ENCODE results near the gene LRRTM4. TPM values are rescaled to one million over a fixed set of nuclear protein-coding genes. Genes with fewer than 3 reads are reported as not detected.

The LRRTM4 gene
- total RNA-seq, 8 experiments from 2014 or later = 0.15 to 36.9 (median 15.8) TPM

DNA sequence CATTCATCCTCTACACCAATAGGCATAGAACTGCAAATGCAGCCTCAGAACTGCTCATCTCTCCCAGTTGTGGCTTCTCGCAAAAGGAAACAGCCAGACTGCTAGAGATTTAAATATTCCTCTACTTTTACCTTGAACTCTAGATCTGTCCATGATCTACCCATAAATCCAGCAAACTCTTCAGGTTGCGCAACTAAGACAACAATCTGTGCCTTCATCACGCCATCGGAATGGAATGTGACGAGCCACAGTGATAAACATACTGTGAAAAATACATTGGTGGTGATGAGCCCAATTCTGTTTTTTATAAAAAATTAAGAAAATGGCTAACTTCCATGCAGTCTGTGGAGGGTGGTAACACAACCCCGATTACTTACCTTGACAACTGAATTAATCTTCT is 626.7 kb downstream of the LRRTM4 start:
- 10 to 100% (median 85%) methylated on average over 2 to 6 of the region's 6 CpGs for WGBS, 10 experiments
- Histone ChIP-seq H3K27ac (no peak overlapping the region), H3K4me3 (no peak overlapping the region), H3K4me1 (replicated peaks in 1 of 2) (no peaks in the 10 kb centered on the region)
- ATAC-seq (replicated peaks in 6 of 8) = no peak
- in situ Hi-C loops (cut with MboI; ENCODE audit: low pct_unique_long_range_greater_than_20kb in 2 of 9, low sequenced_read_pairs in 9 of 9, unreplicated experiment in 9 of 9) = no loop called here

DNA sequence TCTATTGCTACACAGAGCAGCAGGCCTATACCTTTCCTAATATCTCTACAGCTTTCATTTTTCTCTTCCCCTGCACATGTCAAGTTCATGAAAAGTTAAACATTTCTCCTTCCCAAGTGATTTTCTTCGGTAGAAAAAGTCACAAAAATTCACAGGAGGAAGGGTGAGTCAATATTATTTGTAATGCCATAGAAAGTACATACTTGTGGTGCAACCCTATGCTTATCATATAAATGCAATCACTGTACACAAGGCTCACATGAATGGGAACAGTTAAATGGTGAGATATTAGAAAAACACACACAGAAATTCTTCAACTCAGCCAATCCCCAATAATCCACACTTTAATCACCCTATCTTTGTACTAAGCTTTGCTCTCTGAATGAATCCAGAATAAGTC is 651.6 kb downstream of the LRRTM4 start:
- no peak overlapping the region for H3K27ac ChIP-seq
- H3K4me1 ChIP-seq (replicated peaks in 1 of 2) = peaks cover 4 to 22% of the 10 kb centered on the region in 2 donors
- 0 to 100% (median 56%) methylated on average over 1 of the region's 1 CpG; no CpG with 5 or more reads in 1 of the 10 experiments for WGBS, 10 experiments
- H3K4me3 ChIP-seq = no peak overlapping the region
- in situ Hi-C loops (cut with MboI; ENCODE audit: low pct_unique_long_range_greater_than_20kb in 2 of 9, low sequenced_read_pairs in 9 of 9, unreplicated experiment in 9 of 9) = no loop called here
- no peak for ATAC-seq (replicated peaks in 6 of 8)

DNA sequence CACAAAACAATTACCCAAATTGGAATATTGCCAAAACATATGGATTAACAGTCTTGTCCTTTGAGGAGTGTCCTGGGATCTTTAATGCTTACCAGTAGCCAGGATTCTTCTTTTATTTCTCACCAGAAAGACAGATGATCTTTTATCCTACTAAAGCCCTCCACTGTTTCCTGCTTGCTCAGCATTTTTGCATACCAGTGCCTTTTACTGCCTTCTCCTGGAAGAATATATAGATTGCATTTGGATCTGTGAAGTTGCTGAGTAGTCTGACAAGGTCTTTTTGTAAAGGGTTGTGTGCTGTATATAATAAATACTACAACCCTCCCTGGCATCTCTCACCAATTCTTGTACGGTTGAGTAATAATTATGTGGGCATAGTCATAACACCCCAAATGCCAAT is 652.2 kb downstream of the LRRTM4 start:
- Histone ChIP-seq H3K27ac (no peak overlapping the region), H3K4me3 (no peak overlapping the region), H3K4me1 (replicated peaks in 1 of 2) (peaks cover 4 to 22% of the 10 kb centered on the region in 2 donors)
- in situ Hi-C loops (cut with MboI; ENCODE audit: low pct_unique_long_range_greater_than_20kb in 2 of 9, low sequenced_read_pairs in 9 of 9, unreplicated experiment in 9 of 9) = no loop called here
- 0 to 100% (median 67%) methylated on average over 1 of the region's 1 CpG; no CpG with 5 or more reads in 2 of the 10 experiments for WGBS, 10 experiments
- peak in 1 of 8 experiments; percentile 36 for ATAC-seq (replicated peaks in 6 of 8)

DNA sequence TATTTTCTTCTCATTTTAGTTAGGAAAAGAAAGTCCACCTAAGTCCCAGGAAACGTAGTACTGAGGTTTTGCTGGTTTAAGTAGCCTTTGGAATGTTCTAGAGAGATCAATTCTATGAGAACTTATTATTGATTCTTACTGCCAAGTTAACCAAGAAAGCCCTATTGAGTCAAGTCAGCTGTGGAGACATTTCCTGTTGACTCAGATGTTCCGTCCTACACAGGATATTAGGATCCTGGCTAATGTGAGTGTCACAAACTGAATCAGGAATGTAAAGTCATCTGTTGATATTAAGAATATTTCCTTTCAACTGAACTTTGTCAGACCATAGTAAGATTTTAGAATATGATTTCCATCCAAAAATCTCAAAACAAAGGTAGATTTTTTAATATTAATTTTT is 654.3 kb downstream of the LRRTM4 start:
- in situ Hi-C loops (cut with MboI; ENCODE audit: low pct_unique_long_range_greater_than_20kb in 2 of 9, low sequenced_read_pairs in 9 of 9, unreplicated experiment in 9 of 9) = no loop called here
- 0 to 90% (median 56%) methylated on average over 1 to 2 of the region's 2 CpGs for WGBS, 10 experiments
- ATAC-seq (replicated peaks in 6 of 8) = no peak
- Histone ChIP-seq H3K27ac (no peak overlapping the region), H3K4me1 (replicated peaks in 1 of 2) (peaks cover 4 to 22% of the 10 kb centered on the region in 2 donors), H3K4me3 (no peak overlapping the region)

DNA sequence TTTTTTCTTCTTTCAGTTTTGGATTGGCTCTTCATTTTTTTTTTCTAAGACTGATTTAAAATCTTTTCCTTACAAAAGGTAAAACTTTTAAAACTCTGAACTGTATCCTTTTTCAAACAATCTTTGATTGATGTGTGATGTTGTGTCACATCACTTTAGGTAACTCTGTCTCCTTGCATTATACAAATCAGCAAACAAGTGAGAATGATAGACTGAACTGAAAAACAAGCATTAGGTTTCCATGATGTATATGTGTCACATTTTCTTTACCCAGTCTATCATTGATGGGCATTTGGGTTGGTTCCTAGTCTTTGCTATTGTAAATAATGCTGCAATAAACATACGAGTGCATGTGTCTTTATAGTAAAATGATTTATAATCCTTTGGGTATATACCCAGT is 655.7 kb downstream of the LRRTM4 start:
- H3K4me3 ChIP-seq = no peak overlapping the region
- 0 to 50% (median 14%) methylated on average over 1 of the region's 1 CpG; no CpG with 5 or more reads in 3 of the 10 experiments for WGBS, 10 experiments
- peak in 1 of 8 experiments; percentile 46 for ATAC-seq (replicated peaks in 6 of 8)
- in situ Hi-C loops (cut with MboI; ENCODE audit: low pct_unique_long_range_greater_than_20kb in 2 of 9, low sequenced_read_pairs in 9 of 9, unreplicated experiment in 9 of 9) = no loop called here
- peaks cover 4 to 22% of the 10 kb centered on the region in 2 donors for H3K4me1 ChIP-seq (replicated peaks in 1 of 2)
- no peak overlapping the region for H3K27ac ChIP-seq

DNA sequence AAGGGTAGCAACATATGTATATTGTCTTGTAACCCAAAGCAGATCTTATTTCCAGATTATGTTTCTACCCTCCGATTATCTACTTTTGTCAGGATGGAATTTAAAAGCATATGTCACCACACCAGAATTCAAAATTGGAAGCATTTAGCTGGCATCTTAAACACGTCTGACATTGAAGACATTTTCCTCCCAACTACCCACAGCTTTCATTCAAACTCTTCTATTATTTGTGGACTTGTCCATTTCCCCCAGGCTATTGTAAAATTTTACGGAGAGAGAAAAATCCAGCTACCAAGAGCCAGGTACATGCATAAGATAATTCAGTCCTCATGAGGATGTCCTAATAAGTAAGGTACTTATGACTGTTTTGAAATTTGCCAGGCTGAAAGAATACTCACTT is 659.3 kb downstream of the LRRTM4 start:
- H3K27ac ChIP-seq = no peak overlapping the region
- WGBS, 10 experiments = 0 to 100% (median 76%) methylated on average over 1 to 3 of the region's 3 CpGs; no CpG with 5 or more reads in 1 of the 10 experiments
- ATAC-seq (replicated peaks in 6 of 8) = no peak
- H3K4me3 ChIP-seq = no peak overlapping the region
- in situ Hi-C loops (cut with MboI; ENCODE audit: low pct_unique_long_range_greater_than_20kb in 2 of 9, low sequenced_read_pairs in 9 of 9, unreplicated experiment in 9 of 9) = no loop called here
- H3K4me1 ChIP-seq (replicated peaks in 1 of 2) = peaks cover 4 to 16% of the 10 kb centered on the region in 2 donors

DNA sequence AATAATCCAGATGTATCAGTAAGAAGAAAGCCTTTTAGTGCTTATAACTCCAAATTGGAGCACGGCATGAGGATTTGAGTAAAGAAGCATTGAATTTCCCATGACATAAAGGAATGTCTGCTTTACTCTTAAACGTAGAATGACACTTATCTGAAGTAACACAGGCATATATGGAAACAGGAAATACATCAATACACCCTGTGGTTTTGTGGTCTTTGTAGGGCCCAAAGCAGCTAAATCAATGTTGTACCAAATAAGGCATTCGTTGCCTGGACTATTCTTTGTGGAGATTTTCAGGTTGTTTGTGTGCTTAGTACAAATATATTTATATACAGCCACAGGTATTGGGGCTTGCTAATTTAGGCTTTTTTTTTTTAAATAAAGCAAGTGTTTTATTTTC is 660.5 kb downstream of the LRRTM4 start:
- Histone ChIP-seq H3K4me3 (no peak overlapping the region), H3K4me1 (replicated peaks in 1 of 2) (peaks cover 2 to 12% of the 10 kb centered on the region in 2 donors), H3K27ac (no peak overlapping the region)
- ATAC-seq (replicated peaks in 6 of 8) = no peak
- in situ Hi-C loops (cut with MboI; ENCODE audit: low pct_unique_long_range_greater_than_20kb in 2 of 9, low sequenced_read_pairs in 9 of 9, unreplicated experiment in 9 of 9) = no loop called here
- WGBS, 10 experiments = 0 to 100% (median 66%) methylated on average over 1 to 3 of the region's 3 CpGs

DNA sequence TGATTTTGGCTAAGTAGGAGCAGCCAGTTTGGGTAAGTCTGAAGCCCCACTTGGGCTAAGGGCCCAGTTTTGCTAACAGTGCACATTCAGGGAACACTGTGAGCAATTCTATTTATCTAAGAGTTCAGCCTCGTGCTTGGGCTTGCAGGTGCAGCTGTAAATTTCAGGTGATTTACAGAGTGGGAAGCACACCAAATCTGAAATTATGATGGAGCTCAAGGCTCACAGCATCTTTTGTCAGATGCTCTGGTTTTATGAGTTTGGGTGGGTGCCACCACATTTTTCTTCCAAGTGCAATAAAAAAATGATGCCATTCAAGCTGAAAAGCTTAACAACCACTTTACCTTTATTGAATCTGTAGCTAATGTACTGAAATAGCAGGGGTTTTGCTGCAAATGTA is 671.2 kb downstream of the LRRTM4 start:
- in situ Hi-C loops (cut with MboI; ENCODE audit: low pct_unique_long_range_greater_than_20kb in 2 of 9, low sequenced_read_pairs in 9 of 9, unreplicated experiment in 9 of 9) = no loop called here
- no peak overlapping the region for H3K27ac ChIP-seq
- no peak overlapping the region for H3K4me3 ChIP-seq
- no peaks in the 10 kb centered on the region for H3K4me1 ChIP-seq (replicated peaks in 1 of 2)
- 0 to 86% (median 68%) methylated on average over 1 of the region's 1 CpG; no CpG with 5 or more reads in 4 of the 10 experiments for WGBS, 10 experiments
- no peak for ATAC-seq (replicated peaks in 6 of 8)

DNA sequence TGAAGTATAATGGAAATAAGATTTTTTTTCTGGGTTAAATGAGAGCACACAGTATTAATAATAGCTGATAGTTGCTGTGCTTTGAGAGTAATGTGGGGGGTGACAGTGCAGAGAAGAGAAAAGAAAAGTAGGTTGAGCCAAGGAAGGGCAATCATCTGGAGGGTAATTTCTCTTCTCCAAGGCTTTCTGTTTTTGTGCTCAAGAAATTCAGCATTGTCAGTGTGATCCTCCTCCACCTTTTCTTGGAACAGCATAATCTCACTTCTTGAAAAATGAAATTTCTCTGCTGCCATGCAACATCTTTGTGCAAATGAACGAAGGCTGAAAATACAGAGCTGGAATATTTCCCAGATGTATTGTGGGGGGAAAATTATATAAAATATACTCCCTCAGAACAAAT is 673.1 kb downstream of the LRRTM4 start:
- no peak overlapping the region for H3K27ac ChIP-seq
- H3K4me3 ChIP-seq = no peak overlapping the region
- in situ Hi-C loops (cut with MboI; ENCODE audit: low pct_unique_long_range_greater_than_20kb in 2 of 9, low sequenced_read_pairs in 9 of 9, unreplicated experiment in 9 of 9) = no loop called here
- ATAC-seq (replicated peaks in 6 of 8) = no peak
- H3K4me1 ChIP-seq (replicated peaks in 1 of 2) = no peaks in the 10 kb centered on the region
- WGBS, 10 experiments = 0 to 100% (median 80%) methylated on average over 1 of the region's 1 CpG; no CpG with 5 or more reads in 3 of the 10 experiments

DNA sequence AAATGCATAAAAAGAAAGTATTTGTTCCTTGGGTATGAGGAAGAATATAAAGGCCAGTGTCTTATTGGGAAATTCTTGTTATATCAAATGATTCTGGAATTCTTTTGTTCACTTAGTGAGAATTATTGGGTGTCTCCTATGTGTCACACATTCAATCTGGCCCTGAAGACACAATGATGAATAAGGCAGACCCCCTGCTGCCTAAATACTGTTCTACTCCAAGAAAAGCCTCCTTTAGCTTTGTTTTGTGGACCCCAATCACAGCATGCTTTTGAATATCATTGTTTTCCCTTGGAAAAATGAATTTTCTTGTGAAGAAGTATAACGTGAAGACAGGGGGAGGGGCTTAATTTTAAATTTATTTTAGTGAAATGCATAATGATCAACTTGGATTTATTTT is 682.4 kb downstream of the LRRTM4 start:
- in situ Hi-C loops (cut with MboI; ENCODE audit: low pct_unique_long_range_greater_than_20kb in 2 of 9, low sequenced_read_pairs in 9 of 9, unreplicated experiment in 9 of 9) = no loop called here
- 0 to 29% (median 0%) methylated on average over 1 of the region's 1 CpG; no CpG with 5 or more reads in 1 of the 10 experiments for WGBS, 10 experiments
- no peak for ATAC-seq (replicated peaks in 6 of 8)
- H3K4me3 ChIP-seq = no peak overlapping the region
- H3K27ac ChIP-seq = no peak overlapping the region
- no peaks in the 10 kb centered on the region for H3K4me1 ChIP-seq (replicated peaks in 1 of 2)

DNA sequence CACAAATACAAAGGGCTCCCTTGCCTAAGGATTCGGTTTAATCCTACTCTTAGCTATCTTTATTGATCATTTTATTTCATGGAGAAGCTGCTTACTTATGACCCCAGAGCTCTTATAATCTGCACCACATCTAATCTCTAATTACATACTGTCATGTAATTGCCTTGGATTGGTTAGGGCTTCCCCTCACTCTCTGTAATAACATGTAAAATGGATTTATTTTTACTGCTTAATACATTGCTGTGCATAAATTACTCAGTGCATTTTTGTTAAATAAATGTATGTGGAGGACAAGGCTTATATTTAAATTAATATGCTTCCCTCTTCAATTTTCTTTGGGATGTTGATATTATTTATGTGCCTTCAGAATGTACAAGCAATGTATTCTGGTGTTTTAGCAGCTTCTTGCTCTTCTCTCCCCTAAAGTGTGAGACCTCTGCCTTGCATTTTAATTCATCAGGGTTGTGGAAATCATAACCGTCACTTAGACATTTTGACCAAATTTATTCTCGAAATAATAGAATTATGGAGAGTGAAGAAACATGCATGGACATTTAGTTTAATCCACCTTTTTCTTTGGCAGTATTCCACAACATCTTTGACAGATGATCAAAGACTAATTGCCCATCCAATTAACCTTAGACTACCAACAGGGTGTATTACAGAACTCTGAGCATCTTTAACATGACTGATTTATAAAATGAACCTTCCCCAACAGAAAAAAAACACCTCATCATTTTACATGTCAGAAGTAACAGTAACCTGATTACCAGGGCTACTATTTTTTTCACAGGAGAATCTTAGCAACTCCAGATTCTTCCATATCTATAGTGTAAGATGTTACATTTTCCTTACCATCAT is 692.6 kb downstream of the LRRTM4 start:
- 0 to 93% (median 45%) methylated on average over 2 to 3 of the region's 3 CpGs; no CpG with 5 or more reads in 2 of the 10 experiments for WGBS, 10 experiments

DNA sequence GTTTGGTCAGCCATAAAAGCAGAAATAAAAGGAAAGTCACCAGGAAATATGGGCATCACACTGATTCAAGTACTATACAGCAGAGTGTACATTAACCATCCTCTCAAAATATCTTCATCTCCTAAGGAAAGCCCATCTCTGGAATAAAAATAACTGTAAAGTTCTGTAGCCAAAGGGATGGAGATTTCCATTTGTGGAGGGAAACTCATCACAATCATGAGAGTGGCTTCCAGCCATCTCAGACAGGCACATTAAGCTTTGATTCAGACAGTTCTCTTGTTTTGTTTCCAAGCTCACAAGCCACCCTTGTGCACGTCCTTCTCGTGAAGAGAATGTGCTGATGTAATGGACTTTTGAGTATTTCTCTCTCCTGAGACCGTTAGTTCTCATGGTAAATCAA is 695.5 kb downstream of the LRRTM4 start:
- in situ Hi-C loops (cut with MboI; ENCODE audit: low pct_unique_long_range_greater_than_20kb in 2 of 9, low sequenced_read_pairs in 9 of 9, unreplicated experiment in 9 of 9) = no loop called here
- H3K27ac ChIP-seq = no peak overlapping the region
- 0 to 71% (median 10%) methylated on average over 1 to 3 of the region's 3 CpGs; no CpG with 5 or more reads in 2 of the 10 experiments for WGBS, 10 experiments
- ATAC-seq (replicated peaks in 6 of 8) = peak in 1 of 8 experiments; percentile 12
- H3K4me1 ChIP-seq (replicated peaks in 1 of 2) = peaks cover 18 to 37% of the 10 kb centered on the region in 2 donors
- H3K4me3 ChIP-seq = no peak overlapping the region

More for the DNA sequence above, 692.6 kb downstream of the LRRTM4 start:
- Histone ChIP-seq H3K4me1 (replicated peaks in 1 of 2) (peaks cover 18 to 37% of the 10 kb centered on the region in 2 donors), H3K27ac (no peak overlapping the region), H3K4me3 (no peak overlapping the region)
- in situ Hi-C loops (cut with MboI; ENCODE audit: low pct_unique_long_range_greater_than_20kb in 2 of 9, low sequenced_read_pairs in 9 of 9, unreplicated experiment in 9 of 9) = no loop called here
- peak in 5 of 8 experiments; percentile 29 to 82 (median 73) for ATAC-seq (replicated peaks in 6 of 8)

DNA sequence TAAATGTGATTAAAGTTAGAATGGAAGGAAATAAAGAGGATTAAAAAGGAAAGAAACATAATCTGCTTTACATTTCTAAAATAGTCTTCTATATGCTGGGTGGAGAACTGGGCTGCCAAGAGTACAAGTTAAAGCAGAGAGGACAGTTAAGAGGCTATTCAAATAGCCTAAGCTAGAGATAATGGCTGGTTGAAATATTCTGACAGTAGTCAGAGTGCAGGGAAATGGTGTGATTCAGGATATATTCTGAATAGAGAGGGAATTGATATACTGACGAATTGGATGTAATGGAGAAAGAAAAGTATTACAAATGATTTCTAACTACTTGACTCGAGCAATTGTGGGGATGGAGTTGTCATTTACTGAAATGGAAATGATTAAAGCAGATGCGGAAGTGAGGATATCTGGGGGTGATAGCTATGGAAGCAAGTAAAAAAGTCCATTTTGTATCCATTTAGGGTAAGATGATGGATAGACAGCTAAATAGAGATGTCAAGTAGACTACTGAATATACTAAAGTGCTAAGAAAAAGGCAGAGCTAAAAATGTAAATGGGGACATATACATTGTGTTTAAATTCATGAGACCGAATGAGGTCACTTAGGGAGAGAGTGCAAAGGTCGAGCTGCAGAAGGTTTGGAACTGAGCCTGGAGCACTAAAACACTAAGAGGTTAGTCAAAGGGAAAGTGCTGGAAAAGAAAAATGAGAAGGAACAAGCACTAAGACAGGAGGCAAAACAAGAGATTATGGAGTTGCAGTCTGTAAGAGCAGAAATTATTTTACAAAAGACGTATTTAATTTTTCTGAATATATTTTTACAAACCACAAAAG is 696.8 kb downstream of the LRRTM4 start:
- peak in 5 of 8 experiments; percentile 16 to 60 (median 33) for ATAC-seq (replicated peaks in 6 of 8)
- Histone ChIP-seq H3K4me3 (no peak overlapping the region), H3K27ac (no peak overlapping the region), H3K4me1 (replicated peaks in 1 of 2) (peaks cover 18 to 37% of the 10 kb centered on the region in 2 donors)
- in situ Hi-C loops (cut with MboI; ENCODE audit: low pct_unique_long_range_greater_than_20kb in 2 of 9, low sequenced_read_pairs in 9 of 9, unreplicated experiment in 9 of 9) = no loop called here
- 3 to 81% (median 55%) methylated on average over 1 to 6 of the region's 6 CpGs for WGBS, 10 experiments
